Measurements from ENCODE around the gene GSTM3.
"Not testable (repeated sequence)": the region's sequence is repeated elsewhere in the genome, so short reads cannot be mapped to it uniquely, and the experiment has no call there.

Gene GSTM3

GRCh38 chr1:109716121-109716520 lies 24.7 kb downstream of the GSTM3 start:
- DNase-seq, result no peak
- intact Hi-C loops (cut with DNase I; ENCODE audit: low total_unique reads), result no loop called here
- TF ChIP-seq CTCF (IDR thresholded peaks at IDR 0.05), result no peak

GRCh38 chr1:109714661-109715372 lies 26.0 kb downstream of the GSTM3 start:
- Histone ChIP-seq H3K27me3 (peaks cover 0 to 8% of the 10 kb centered on the region in 2 donors), H3K36me3 (no peaks in the 10 kb centered on the region), H3K4me3 (no peak overlapping the region), H3K4me1 (no peaks in the 10 kb centered on the region), H3K9me3 (no peaks in the 10 kb centered on the region), H3K27ac (no peak overlapping the region)
- TF ChIP-seq CTCF (IDR thresholded peaks at IDR 0.05), result no peak
- intact Hi-C loops (cut with DNase I; ENCODE audit: low total_unique reads), result no loop called here
- no peak for DNase-seq

More at GRCh38 chr1:109716121-109716520, 24.7 kb downstream of the GSTM3 start:
- Histone ChIP-seq H3K27ac (no peak overlapping the region), H3K36me3 (no peaks in the 10 kb centered on the region), H3K4me1 (no peaks in the 10 kb centered on the region), H3K27me3 (peaks cover 0 to 8% of the 10 kb centered on the region in 2 donors), H3K4me3 (no peak overlapping the region), H3K9me3 (no peaks in the 10 kb centered on the region)

DNA sequence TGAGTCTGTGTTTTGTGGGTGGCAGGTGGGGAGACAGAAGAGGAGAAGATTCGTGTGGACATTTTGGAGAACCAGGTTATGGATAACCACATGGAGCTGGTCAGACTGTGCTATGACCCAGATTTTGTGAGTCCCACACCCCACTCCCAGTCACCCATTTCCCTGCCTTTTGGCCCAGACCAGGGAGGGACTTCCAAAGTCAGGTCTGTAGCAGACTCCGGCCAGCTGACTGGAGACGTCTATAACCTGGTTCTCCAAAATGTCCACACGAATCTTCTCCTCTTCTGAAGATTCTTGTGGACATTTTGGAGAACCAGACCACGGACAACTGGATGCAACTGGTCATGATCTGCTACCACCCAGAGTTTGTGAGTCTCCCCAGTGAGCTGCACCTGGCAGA lies 27.2 kb downstream of the GSTM3 start:
- H3K4me3 ChIP-seq, result no peak overlapping the region

GRCh38 chr1:109712321-109712864 lies 28.4 kb downstream of the GSTM3 start:
- Histone ChIP-seq H3K27me3 (peaks cover 0 to 8% of the 10 kb centered on the region in 2 donors), H3K9me3 (peaks cover 0 to 12% (median 0%) of the 10 kb centered on the region in 3 donors), H3K36me3 (peaks cover 0 to 6% (median 0%) of the 10 kb centered on the region in 3 donors), H3K4me3 (peak overlapping the region; percentile 30 to 39), H3K27ac (no peak overlapping the region), H3K4me1 (no peaks in the 10 kb centered on the region)
- intact Hi-C loops (cut with DNase I; ENCODE audit: low total_unique reads), result no loop called here
- DNase-seq, result no peak
- no peak for TF ChIP-seq CTCF (IDR thresholded peaks at IDR 0.05)

More for the DNA sequence above, 27.2 kb downstream of the GSTM3 start:
- intact Hi-C loops (cut with DNase I; ENCODE audit: low total_unique reads), result no loop called here
- no peak for TF ChIP-seq CTCF (IDR thresholded peaks at IDR 0.05)
- H3K27ac ChIP-seq, result no peak overlapping the region
- peaks cover 0 to 8% (median 0%) of the 10 kb centered on the region in 3 donors for H3K9me3 ChIP-seq
- peaks cover 0 to 8% of the 10 kb centered on the region in 2 donors for H3K27me3 ChIP-seq
- no peaks in the 10 kb centered on the region for H3K4me1 ChIP-seq
- peaks cover 0 to 4% (median 0%) of the 10 kb centered on the region in 3 donors for H3K36me3 ChIP-seq
- no peak for DNase-seq

- DNase-seq; H3K27me3 ChIP-seq; H3K36me3 ChIP-seq; H3K27ac ChIP-seq; intact Hi-C loops (cut with DNase I; ENCODE audit: low total_unique reads); H3K4me1 ChIP-seq: not testable (repeated sequence)
- peak within 1 kb of the TSS; percentile 30 to 39 for H3K4me3 ChIP-seq
- H3K9me3 ChIP-seq, result peaks cover 0 to 12% (median 0%) of the 10 kb centered on the region in 3 donors
Measured at GRCh38 chr1:109711593-109712320, 29.1 kb downstream of the GSTM3 start, which contains the start of gene GSTM5. GSTM5 (plus strand) TSS chr1:109712251; CDS start chr1:109712313, 62 bp downstream.

DNA sequence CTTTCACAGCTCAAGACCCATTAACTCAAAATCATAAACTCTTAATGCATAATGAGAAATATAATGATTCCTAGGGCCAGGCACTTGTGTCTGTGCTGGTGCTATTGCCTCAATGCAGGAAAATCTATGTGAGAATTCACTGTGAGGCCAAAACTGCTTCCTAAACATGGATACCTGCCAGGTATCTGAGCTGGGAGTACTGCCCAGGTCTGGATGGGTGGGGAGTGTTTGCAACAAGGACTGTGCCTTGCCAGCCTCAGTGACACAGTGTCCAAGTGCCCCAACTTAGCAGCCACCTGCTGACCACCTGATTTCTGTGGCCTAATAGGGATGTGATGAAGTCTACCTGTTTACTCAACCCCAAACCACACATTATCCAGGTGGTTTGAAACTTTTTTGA lies 31.0 kb downstream of the GSTM3 start:
- DNase-seq; H3K4me1 ChIP-seq; H3K27ac ChIP-seq; intact Hi-C loops (cut with DNase I; ENCODE audit: low total_unique reads); H3K4me3 ChIP-seq; H3K36me3 ChIP-seq; H3K27me3 ChIP-seq: not testable (repeated sequence)
- peaks cover 0 to 12% (median 0%) of the 10 kb centered on the region in 3 donors for H3K9me3 ChIP-seq

DNA sequence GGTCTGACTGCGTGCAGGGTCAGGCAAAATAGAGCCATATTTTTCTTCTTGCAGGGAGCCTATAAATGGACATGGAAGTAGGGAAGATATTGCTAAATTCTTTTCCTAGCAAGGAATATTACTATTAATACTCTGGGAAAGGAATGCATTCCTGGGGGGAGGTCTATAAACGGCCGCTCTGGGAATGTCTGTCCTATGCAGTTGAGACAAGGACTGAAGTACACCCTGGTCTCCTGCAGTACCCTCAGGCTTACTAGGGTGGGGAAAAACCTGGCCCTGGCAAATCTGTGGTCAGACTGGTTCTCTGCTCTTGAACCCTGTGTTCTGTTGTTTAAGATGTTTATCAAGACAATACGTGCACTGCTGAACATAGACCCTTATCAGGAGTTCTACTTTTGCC lies 31.9 kb downstream of the GSTM3 start:
- intact Hi-C loops (cut with DNase I; ENCODE audit: low total_unique reads); H3K27ac ChIP-seq; H3K36me3 ChIP-seq; DNase-seq; H3K4me3 ChIP-seq; H3K27me3 ChIP-seq; H3K4me1 ChIP-seq: not testable (repeated sequence)
- peaks cover 0 to 12% (median 0%) of the 10 kb centered on the region in 3 donors for H3K9me3 ChIP-seq
